Inferior parietal cortex (tissue), 1 donor: Measurements from ENCODE around the gene TMEM130.

ENCODE experiments used
- DNase-seq: peaks from one replicate; pipeline ENCODE4 v3.0.0-alpha.2; 2016; ENCODE audit errors: extremely low spot score

Gene TMEM130

DNA sequence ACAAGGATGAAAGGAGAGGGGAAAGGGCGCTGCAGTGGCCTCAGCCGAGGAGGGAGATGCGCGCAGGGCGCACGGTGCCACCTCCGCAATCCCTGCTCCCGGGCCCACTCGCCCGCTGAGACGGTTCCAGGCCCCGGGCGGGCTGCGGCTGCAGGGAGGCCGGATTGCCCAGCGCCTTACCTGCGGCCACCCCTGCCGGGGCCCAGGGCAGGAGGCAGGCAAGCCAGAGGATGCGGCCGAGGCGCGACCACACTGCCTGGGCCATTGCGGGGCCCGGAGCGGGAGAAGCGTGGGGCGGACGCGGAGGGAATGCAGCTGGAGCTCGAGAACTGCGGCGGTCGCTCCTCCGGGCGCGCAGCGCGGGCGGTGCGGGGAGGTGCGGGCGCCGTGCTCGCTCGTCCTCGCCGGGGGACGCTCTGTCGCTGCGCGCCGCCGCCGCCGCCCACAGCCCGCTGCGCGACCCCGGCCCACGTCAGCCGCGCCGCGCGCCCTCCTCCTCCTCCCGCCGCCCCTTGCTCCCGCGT lies at the start of gene TMEM130:
TSS of gene TMEM130 (minus strand) at position 418 of the 524 bp plus-strand sequence. CDS start at position 265, 153 bp downstream.
- DNase-seq, result no peak

GRCh38 chr7:98917331-98917730 lies 47.5 kb upstream of the TMEM130 start:
- no peak for DNase-seq

DNA sequence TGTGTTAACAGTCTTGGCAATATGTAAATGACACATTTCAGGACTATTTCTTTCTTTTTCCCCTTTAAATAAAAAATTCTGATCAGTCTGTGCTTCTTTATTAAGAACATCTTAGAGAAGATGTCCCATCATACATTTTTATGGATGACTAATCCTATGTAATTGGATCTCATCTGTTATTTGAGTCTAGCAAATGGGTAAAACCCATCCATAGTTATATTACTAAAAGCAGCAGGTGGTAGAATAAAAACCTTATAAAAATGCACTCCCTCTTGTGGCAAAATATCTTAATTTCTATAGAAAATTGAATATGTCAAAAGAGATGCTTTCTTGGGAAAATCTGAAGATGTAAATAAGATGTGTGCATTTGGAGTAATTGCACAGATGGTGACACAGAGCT lies 43.8 kb upstream of the TMEM130 start:
- no peak for DNase-seq

DNA sequence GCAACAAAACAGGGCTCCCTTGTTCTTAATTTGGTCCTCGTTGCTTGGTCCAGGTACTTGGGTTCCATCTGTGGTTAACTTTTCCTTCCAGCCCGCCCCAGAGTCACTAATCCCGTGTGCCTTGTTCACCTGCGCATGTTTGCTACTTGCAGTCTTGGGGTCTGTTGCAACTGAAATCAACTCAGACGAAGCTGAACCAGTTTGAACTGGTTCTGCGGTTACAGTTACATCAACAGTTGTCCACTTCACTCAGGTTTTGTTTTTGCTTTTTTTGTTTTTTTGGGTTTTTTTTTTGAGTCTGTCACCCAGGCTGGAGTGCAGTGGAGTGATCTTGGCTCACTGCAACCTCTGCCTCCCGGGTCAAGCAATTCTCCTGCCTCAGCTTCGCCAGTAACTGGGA lies 43.2 kb upstream of the TMEM130 start:
- DNase-seq, result no peak

- DNase-seq, result peak; percentile 17
Measured at GRCh38 chr7:98911916-98912315, 42.1 kb upstream of the TMEM130 start.

- DNase-seq, result no peak
Measured at GRCh38 chr7:98910427-98910826, 40.6 kb upstream of the TMEM130 start.

DNA sequence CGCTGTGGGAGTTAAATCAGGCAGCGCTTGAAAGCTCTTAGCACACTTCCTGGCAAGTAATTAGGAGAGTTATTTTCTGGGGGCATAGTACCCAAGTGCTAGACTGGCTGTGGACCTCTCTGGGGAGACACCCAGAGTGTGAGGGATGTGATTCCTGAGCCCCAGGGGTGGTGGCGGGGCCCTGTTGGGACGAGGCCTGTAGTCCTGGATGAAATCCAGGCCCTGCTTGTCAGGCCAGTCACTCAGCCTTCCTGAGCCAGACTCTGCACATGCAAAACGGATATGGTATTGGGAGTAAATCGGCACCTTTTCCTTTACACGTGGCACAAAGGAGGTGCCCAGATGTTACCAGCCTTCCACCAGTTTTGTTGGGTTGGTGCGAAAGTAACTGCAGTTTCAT lies 39.7 kb upstream of the TMEM130 start:
- DNase-seq, result no peak

- no peak for DNase-seq
Measured at GRCh38 chr7:98908585-98908984, 38.8 kb upstream of the TMEM130 start.

DNA sequence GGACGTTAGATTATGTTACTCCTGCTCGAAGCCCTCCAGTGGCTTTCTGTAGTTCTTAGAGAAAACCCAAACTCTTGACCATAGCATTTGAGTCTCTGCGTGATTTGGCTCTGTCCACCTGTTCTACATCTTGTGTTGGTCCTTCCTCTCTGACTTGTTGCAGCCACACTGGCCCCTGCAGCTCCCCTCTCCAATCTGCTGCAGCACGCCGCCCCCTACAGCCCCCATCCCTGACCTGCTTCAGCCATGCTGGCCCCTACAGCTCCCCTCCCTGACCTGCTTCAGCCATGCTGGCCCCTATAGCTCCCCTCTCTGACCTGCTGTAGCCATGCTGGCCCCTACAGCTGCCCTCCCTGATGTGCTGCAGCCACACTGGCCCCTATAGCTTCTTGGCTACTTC lies 37.8 kb upstream of the TMEM130 start:
- no peak for DNase-seq

GRCh38 chr7:98903246-98903645 lies 33.4 kb upstream of the TMEM130 start:
- DNase-seq, result no peak

GRCh38 chr7:98902523-98902922 lies 32.7 kb upstream of the TMEM130 start:
- DNase-seq, result no peak

GRCh38 chr7:98900815-98901214 lies 31.0 kb upstream of the TMEM130 start:
- DNase-seq, result no peak

DNA sequence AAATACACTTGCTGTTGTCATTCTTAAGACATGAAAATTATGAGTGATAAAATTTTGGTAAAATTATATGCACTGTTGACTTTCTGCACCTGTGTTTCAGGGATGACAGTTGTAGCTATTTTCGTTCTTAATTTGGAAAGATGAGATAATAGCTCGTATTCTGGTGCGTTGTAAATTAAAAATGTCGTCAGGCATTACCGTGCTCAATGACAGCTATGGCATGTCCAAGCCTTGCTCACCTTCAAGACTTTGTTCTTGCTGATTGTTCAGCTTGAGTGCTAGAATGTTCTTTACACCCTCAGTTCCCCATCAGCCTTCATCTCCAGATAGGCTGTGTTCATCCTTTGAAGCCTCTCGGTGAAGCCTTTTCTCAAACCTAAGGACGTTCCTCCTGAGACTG lies 30.0 kb upstream of the TMEM130 start:
- no peak for DNase-seq

GRCh38 chr7:98892609-98893008 lies 22.8 kb upstream of the TMEM130 start:
- no peak for DNase-seq

GRCh38 chr7:98887038-98887437 lies 17.2 kb upstream of the TMEM130 start:
- DNase-seq, result no peak

GRCh38 chr7:98884416-98884815 lies 14.6 kb upstream of the TMEM130 start:
- no peak for DNase-seq

- DNase-seq, result no peak
Measured at GRCh38 chr7:98881561-98882315, 11.9 kb upstream of the TMEM130 start.

DNA sequence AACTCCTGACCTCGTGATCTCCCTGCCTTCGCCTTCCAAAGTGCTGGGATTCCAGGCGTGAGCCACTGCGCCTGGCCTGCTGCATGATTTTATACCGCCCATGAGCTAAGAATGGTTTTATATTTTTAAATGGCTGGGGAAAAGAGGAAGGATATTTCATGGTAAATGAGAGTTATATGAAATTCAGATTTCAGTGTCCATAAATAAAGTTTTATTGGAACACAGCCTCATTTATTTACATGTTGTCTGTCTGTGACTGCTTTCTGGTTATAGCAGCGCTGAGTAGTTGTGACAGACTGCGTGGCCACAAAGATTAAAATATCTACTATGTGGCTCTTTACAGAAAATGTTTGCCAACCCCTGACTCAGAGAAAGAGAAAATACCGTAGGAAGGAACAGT lies 10.7 kb upstream of the TMEM130 start:
- no peak for DNase-seq

DNA sequence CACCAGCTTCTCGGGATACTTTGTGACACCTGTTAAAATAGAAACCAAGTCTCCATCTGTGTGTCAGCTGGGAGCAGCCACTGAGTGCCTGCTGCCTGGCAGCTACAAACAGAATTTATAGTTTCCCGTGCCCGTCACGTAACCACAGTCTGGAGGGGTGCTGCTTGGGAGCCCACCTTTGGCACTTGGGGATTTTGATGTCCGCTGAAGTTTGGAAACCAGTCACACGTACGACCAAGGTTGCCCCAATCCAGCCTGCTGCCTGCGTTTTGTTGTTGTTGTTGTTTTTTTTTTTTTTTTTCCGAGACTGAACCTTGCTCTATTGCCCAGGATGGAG lies 10.1 kb upstream of the TMEM130 start:
- no peak for DNase-seq

GRCh38 chr7:98879198-98879978 lies 9.6 kb upstream of the TMEM130 start:
- DNase-seq, result no peak

GRCh38 chr7:98878365-98879197 lies 8.8 kb upstream of the TMEM130 start, which contains the start of gene TRRAP:
TSS of gene TRRAP (plus strand) at chr7:98878532. CDS start at chr7:98881151, 2,619 bp downstream.
- DNase-seq, result peak; percentile 56
